Right lobe of liver (tissue), 4 donors: ENCODE data around the gene TXNDC2.

Source experiments
- POLR2A ChIP-seq: fragments of 450-650 bp; IDR thresholded peaks from one replicate; pipeline ENCODE4 v1.6.1; 2017; ENCODE audit warnings: antibody characterized with exemption, mild to moderate bottlenecking
- TF ChIP-seq, protein P1 (sequence below), 4 donors: fragments of 200-600 bp in 3 of 4; fragments of 450-650 bp in 1 of 4; IDR thresholded peaks; one replicate each; pipeline versions ENCODE4 v1.5.1 to v1.8.0; 2016 to 2022; ENCODE audit warnings: antibody characterized with exemption in 4 of 4, mild to moderate bottlenecking in 2 of 4
- donor health status: DM: no; HTN: no; CAD: no.
- donor health status: DM: no; HTN: no; CAD: no.
- donor health status: DM: no; HTN: yes; CAD: no.

DNA sequence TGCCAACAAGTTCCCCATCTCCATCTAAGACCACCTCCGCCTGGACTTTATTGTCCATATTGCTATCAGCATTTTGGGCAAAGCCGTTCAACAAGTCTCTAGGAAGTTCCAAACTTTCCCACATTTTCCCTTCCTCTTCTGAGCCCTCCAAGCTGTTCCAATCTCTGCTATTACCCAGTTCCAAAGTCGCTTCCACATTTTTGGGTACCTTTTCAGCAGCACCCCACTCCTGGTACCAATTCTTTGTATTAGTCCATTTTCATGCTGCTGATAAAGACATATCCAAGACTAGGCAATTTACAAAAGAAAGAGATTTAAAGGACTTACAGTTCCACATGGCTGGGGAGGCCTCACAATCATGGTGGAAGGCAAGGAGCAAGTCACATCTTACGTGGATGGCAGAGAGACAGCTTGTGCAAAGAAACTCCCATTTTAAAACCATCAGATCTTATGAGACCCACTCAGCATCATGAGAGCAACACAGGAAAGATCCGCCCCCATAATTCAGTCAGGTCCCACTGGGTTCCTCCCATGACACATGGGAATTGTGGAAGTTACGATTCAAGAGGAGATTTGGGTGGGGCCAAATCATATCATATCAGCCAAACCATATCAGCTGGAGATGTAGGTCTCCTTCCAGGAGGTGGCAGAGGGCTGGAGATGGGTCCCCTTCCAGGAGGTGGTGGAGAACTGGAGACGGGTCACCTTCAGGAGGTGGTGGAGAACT is 19.8 kb upstream of the TXNDC2 start:
- TF ChIP-seq POLR2A: no peak
- TF ChIP-seq, protein P1, sequence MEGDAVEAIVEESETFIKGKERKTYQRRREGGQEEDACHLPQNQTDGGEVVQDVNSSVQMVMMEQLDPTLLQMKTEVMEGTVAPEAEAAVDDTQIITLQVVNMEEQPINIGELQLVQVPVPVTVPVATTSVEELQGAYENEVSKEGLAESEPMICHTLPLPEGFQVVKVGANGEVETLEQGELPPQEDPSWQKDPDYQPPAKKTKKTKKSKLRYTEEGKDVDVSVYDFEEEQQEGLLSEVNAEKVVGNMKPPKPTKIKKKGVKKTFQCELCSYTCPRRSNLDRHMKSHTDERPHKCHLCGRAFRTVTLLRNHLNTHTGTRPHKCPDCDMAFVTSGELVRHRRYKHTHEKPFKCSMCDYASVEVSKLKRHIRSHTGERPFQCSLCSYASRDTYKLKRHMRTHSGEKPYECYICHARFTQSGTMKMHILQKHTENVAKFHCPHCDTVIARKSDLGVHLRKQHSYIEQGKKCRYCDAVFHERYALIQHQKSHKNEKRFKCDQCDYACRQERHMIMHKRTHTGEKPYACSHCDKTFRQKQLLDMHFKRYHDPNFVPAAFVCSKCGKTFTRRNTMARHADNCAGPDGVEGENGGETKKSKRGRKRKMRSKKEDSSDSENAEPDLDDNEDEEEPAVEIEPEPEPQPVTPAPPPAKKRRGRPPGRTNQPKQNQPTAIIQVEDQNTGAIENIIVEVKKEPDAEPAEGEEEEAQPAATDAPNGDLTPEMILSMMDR (IDR thresholded peaks at IDR 0.05): no peak
